Measurements from ENCODE around the gene FAM81A.
"Not testable (repeated sequence)": the region's sequence is repeated elsewhere in the genome, so short reads cannot be mapped to it uniquely, and the experiment has no call there.

Gene FAM81A

DNA sequence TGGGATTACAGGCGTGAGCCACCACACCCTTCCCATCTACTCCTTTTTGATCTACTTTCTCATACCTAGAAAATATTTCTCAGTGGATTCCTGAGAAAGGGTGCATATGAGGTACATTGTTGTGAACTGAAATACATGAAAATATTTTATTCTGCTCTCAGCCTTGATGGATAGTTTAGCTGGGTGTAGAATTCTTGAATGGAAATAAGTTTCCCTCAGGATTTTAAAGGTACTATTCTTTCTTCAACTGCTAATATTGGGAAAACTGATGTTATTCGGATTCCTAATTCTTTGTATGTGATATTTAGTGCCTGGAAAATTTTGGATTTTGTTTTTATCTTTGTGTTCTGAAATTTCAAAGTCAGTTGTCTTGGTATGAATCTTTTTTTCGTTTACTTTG is 9.1 kb upstream of the FAM81A start:
- not testable (repeated sequence) for DNase-seq (ENCODE audit: low spot score)

DNA sequence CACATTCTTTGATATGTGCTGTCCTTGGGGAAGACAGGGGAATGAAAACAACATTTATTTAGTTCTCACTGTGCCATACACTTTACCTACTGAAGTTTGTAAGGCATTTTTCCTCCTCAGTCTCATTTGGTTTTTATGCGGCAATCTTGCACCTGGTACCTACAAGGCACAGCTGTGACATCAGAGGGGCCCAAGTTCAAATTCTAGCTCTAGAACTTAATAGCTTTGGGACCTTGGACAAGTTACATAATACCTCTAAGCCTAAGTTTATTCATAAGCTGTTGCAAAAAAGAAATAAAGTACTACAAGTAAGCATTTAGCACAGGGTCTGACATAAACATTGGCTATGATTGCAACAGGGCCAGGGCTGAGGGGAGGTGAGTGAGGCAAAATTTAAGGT is 5.6 kb upstream of the FAM81A start:
- no peak for DNase-seq (ENCODE audit: low spot score)

- DNase-seq (ENCODE audit: low spot score), result no peak
Measured at GRCh38 chr15:59434481-59434880, 3.5 kb upstream of the FAM81A start.

- peak; percentile 20 for DNase-seq (ENCODE audit: low spot score)
Measured at GRCh38 chr15:59436774-59437141, 1.2 kb upstream of the FAM81A start.

- DNase-seq (ENCODE audit: low spot score), result peak; percentile 16
Measured at GRCh38 chr15:59437142-59437816, 707 bp upstream of the FAM81A start.

GRCh38 chr15:59438625-59439290 is 772 bp downstream of the FAM81A start:
- DNase-seq (ENCODE audit: low spot score), result peak; percentile 58

- no peak for DNase-seq (ENCODE audit: low spot score)
Measured at GRCh38 chr15:59439576-59439975, 1.6 kb downstream of the FAM81A start.

DNA sequence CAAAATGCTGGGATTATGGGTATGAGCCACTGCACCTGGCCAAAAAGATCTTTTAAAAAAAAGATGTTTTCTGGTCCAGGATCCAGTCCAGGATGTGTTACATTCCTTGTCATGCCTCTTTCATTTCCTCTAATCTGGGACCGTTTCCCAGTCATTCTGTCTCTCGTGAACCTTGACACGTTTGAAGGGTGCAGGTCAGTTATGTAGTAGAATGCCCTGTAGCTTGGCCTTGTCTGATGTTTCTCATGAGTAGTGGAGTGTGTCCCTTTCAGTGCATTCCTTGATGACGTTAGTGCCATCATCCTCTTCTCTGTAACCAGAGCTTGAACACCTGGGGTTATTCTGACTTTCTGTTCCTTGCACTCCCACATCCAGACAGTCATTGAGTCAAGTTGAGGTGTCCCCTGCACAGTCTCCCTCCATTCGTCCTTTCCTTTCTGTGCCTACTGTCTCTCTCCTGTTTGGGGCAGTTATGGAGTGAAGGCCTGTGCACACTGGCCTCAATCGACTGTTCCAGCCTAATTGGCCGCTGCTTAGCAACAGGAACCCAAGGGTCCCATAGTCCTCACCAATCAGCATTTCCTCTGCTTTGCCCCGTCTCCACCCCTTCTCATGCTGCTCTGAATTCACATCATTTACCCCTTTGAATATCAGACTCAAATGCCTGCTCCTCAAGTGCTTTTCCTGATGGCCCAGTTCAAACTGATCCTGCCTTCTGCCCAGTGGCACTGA is 5.5 kb downstream of the FAM81A start:
- no peak for DNase-seq (ENCODE audit: low spot score)

GRCh38 chr15:59444081-59444835 is 6.3 kb downstream of the FAM81A start:
- DNase-seq (ENCODE audit: low spot score), result no peak

- DNase-seq (ENCODE audit: low spot score), result no peak
Measured at GRCh38 chr15:59444980-59445545, 7.1 kb downstream of the FAM81A start.

DNA sequence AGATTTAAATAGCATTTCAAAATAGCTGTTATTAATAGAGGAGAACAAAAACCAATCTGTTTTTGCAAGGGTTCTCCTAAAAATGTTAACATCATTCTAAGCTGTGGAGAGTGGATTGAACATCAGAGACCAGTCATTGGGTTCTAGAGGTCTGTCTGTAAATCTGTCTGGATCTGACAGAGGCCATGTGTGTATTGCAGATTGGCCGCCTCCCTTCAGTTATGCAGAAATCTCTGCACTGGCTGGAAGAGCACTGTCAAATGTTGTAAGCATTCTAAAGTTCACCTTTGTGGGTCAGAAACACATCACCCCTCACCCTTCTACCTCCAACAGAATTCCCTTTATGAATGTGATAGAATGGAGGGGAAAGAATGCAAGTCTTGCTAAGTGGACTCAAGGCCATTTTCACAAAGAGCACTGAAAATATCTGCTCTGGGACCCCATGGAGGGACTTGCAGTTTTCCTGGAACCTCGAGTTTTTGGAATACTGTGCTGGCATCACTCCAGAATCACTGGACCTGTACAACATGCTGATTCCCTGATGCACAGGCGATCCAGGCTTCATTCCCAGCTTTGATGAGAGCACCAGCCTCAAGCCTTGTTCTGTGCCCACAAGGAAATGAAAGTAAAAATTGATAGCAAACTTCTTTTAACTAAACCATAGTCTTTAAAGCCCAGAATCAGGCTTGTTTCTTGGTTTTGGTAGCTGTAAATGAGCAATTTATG is 8.4 kb downstream of the FAM81A start:
- no peak for DNase-seq (ENCODE audit: low spot score)

DNA sequence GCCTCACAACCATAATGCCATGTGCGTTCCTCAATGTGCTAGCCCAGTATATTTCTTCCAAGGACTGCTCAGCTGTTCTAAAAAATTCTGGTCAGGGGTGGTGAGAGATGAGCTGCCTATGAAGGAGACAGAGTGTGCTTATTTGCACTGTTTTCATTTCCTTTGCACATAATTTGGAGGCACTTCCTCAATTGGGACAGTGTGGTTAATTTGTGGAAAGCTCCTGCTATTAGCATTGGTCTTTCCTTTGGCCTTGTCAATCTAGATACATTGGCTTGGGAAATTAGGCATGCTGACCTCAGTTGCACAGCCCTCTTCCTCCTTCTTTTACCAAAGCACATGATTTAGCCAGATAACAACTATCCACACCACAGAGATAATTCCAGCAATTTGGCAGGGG is 9.4 kb downstream of the FAM81A start:
- DNase-seq (ENCODE audit: low spot score), result no peak

DNA sequence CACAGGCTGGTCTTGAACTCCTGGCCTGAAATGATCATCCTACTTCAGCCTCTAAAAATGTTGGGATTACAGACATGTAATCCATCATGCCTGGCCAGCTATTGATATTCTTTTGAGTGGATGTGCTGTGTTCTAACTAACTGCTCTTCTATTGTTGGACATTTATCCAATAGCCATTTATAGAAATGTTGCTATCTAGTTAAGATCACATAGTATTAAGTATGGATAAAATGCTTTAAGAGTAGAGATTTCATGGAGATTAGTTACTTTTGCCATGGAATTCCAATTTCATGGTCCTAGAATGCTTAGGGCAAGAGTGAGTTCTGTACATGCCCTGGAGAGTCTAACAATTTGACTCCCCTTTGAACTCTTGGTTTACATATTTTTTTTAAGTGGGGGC is 10.9 kb downstream of the FAM81A start:
- DNase-seq (ENCODE audit: low spot score), result no peak

DNA sequence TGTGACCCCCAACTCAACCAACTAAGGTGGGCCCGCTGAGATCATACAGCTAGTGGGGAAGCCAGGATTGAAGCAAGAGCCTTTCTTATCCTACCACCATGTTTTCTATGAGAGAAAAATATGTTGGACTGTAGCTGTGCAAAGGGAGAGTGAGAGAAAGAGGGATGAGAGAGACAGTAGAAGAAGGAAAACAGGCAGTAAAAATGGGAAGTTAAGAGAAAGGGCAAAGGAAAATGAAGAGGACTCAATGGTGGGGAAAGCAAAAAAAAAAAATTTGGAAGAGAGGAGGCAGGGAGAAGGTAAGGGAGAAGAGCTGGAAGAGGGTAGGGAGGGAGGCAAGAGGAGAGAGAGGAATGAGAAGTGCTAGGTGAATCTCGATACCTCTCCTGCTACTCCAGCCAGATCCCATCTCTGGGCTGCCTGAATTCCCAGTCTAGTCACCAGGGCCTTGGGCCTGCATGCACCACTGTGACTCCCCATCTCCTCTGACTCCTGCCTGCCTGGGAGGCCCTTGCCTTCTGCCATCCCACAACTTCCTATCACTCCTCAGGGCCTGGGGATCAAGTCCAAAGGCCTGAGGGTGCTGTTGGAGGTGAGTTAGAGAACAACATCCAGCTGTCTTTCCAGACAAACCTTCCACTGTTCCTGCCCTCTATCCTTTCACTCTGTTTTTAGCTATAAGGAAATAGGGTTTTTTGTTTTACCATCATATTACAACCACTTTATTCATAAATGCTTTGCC is 15.7 kb downstream of the FAM81A start:
- DNase-seq (ENCODE audit: low spot score), result no peak

DNA sequence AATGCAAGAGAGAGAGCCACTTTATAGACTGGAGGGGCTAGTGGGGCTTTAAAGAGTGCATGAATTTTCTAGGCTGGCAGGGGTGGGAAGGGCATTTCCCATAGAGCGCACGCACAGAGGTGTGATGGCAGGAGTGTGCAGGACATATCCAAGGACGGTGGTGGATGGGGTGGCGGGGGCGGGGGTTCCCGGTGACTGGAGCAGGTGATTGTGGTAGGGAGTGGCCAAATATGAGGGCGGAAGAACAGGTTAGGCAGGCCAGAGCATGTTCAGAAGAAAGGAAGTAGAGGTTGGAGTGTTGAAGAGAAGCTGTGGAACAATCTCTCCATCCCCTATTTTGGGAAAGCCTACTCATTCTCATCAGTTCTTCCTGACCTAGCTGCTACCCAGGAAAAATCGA is 18.1 kb downstream of the FAM81A start:
- DNase-seq (ENCODE audit: low spot score), result no peak

- no peak for DNase-seq (ENCODE audit: low spot score)
Measured at GRCh38 chr15:59457103-59457502, 19.1 kb downstream of the FAM81A start.

DNA sequence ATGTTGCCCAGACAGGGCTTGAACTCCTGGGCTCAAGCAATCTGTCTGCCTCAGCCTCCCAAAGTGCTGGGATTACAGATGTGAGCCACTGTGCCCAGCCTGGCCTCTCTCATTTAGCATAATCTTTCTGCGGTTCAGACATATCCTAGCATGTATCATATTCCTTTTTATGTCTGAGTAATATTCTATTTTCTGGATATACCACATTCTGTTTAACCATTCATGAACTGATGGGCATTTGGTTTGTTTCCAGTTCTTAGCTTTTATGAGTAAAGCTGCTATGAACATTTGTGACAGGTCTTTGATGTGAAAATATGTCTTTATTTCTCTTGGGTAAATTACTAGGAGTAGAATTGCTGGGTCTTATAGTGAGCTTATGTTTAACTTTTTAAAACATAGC is 23.5 kb downstream of the FAM81A start:
- no peak for DNase-seq (ENCODE audit: low spot score)

GRCh38 chr15:59473226-59473625 is 35.2 kb downstream of the FAM81A start:
- no peak for DNase-seq (ENCODE audit: low spot score)

DNA sequence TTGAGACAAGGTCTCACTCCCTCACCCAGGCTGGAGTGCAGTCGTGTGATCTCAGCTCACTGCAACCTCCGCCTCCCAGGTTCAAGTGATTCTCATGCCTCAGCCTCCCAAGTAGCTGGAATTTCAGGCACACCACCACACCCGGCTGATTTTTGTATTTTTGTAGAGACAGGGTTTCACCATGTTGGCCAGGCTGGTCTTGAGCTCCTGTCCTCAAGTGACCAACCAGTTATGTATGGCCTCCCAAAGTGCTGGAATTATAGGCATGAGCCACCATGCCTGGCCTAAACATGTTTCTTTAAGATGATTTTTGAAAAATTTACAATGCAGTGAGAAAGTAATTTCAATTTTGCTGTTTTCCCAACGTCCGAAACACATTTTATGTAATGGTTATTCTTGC is 37.2 kb downstream of the FAM81A start:
- not testable (repeated sequence) for DNase-seq (ENCODE audit: low spot score)

- DNase-seq (ENCODE audit: low spot score), result no peak
Measured at GRCh38 chr15:59484399-59484798, 46.4 kb downstream of the FAM81A start.

GRCh38 chr15:59485036-59485435 is 47.0 kb downstream of the FAM81A start:
- DNase-seq (ENCODE audit: low spot score), result no peak

Measured in Ammon's horn (tissue), 1 donor.